Germinal center (tissue), 1 donor: ENCODE measurements around the gene ENTPD2.
"Not testable (repeated sequence)": the region's sequence is repeated elsewhere in the genome, so short reads cannot be mapped to it uniquely, and the experiment has no call there.

Source experiments
- DNase-seq: peaks from one replicate; pipeline ENCODE4 v3.0.0; 2012; ENCODE audit warnings: mixed read lengths, low spot score

The ENTPD2 gene

GRCh38 chr9:137045294-137046087 lies 8.4 kb downstream of the ENTPD2 start:
- DNase-seq: no peak

GRCh38 chr9:137044502-137045177 lies 9.2 kb downstream of the ENTPD2 start:
- DNase-seq: no peak

- no peak for DNase-seq
Observed at GRCh38 chr9:137044037-137044436, 9.8 kb downstream of the ENTPD2 start.

GRCh38 chr9:137042751-137043727 lies 10.8 kb downstream of the ENTPD2 start:
- no peak for DNase-seq

- DNase-seq: no peak
Observed at GRCh38 chr9:137041124-137041523, 12.7 kb downstream of the ENTPD2 start.

GRCh38 chr9:137040568-137040967 lies 13.3 kb downstream of the ENTPD2 start:
- DNase-seq: no peak

- no peak for DNase-seq
Observed at GRCh38 chr9:137039611-137040366, 14.1 kb downstream of the ENTPD2 start.

- no peak for DNase-seq
Observed at GRCh38 chr9:137038916-137039315, 14.9 kb downstream of the ENTPD2 start.

GRCh38 chr9:137037483-137037882 lies 16.4 kb downstream of the ENTPD2 start:
- DNase-seq: no peak

GRCh38 chr9:137037035-137037434 lies 16.8 kb downstream of the ENTPD2 start:
- no peak for DNase-seq

- no peak for DNase-seq
Observed at GRCh38 chr9:137035937-137036336, 17.9 kb downstream of the ENTPD2 start.

GRCh38 chr9:137035507-137035834 lies 18.4 kb downstream of the ENTPD2 start:
- DNase-seq: no peak

GRCh38 chr9:137034709-137035506 lies 19.0 kb downstream of the ENTPD2 start:
- DNase-seq: peak; percentile 86

GRCh38 chr9:137034039-137034708 lies 19.7 kb downstream of the ENTPD2 start:
- no peak for DNase-seq

- not testable (repeated sequence) for DNase-seq
Observed at GRCh38 chr9:137033481-137033880, 20.4 kb downstream of the ENTPD2 start.

GRCh38 chr9:137032858-137033257 lies 21.0 kb downstream of the ENTPD2 start:
- no peak for DNase-seq

- peak; percentile 60 for DNase-seq
Observed at GRCh38 chr9:137031904-137032640, 21.8 kb downstream of the ENTPD2 start, which contains the start of gene FUT7. Gene FUT7, minus strand, starts transcription at chr9:137032088. Its CDS starts 97 bp downstream, at chr9:137031991.

GRCh38 chr9:137030538-137031527 lies 23.0 kb downstream of the ENTPD2 start:
- DNase-seq: no peak
